ENCODE results near the gene RAB31.

Gene RAB31

GRCh38 chr18:9712611-9713010 lies 4.5 kb downstream of the RAB31 start:
- DNase-seq (ENCODE audit: low read depth, low spot score), result no peak

GRCh38 chr18:9714266-9715087 lies 6.4 kb downstream of the RAB31 start:
- no peak for DNase-seq (ENCODE audit: low read depth, low spot score)

GRCh38 chr18:9715088-9715343 lies 6.9 kb downstream of the RAB31 start:
- DNase-seq (ENCODE audit: low read depth, low spot score), result no peak

- DNase-seq (ENCODE audit: low read depth, low spot score), result no peak
Measured at GRCh38 chr18:9715978-9716774, 8.1 kb downstream of the RAB31 start.

- DNase-seq (ENCODE audit: low read depth, low spot score), result no peak
Measured at GRCh38 chr18:9716780-9717563, 8.9 kb downstream of the RAB31 start.

- DNase-seq (ENCODE audit: low read depth, low spot score), result no peak
Measured at GRCh38 chr18:9719421-9719981, 11.4 kb downstream of the RAB31 start.

GRCh38 chr18:9720327-9720726 lies 12.2 kb downstream of the RAB31 start:
- DNase-seq (ENCODE audit: low read depth, low spot score), result no peak

- DNase-seq (ENCODE audit: low read depth, low spot score), result no peak
Measured at GRCh38 chr18:9721893-9722550, 13.9 kb downstream of the RAB31 start.

- peak; percentile 40 for DNase-seq (ENCODE audit: low read depth, low spot score)
Measured at GRCh38 chr18:9722691-9723090, 14.6 kb downstream of the RAB31 start.

- DNase-seq (ENCODE audit: low read depth, low spot score), result no peak
Measured at GRCh38 chr18:9724797-9725585, 16.9 kb downstream of the RAB31 start.

GRCh38 chr18:9726175-9726574 lies 18.1 kb downstream of the RAB31 start:
- DNase-seq (ENCODE audit: low read depth, low spot score), result no peak

GRCh38 chr18:9726936-9727335 lies 18.8 kb downstream of the RAB31 start:
- no peak for DNase-seq (ENCODE audit: low read depth, low spot score)

- DNase-seq (ENCODE audit: low read depth, low spot score), result no peak
Measured at GRCh38 chr18:9730786-9731185, 22.7 kb downstream of the RAB31 start.

GRCh38 chr18:9731380-9731779 lies 23.3 kb downstream of the RAB31 start:
- DNase-seq (ENCODE audit: low read depth, low spot score), result no peak

- no peak for DNase-seq (ENCODE audit: low read depth, low spot score)
Measured at GRCh38 chr18:9732031-9732430, 23.9 kb downstream of the RAB31 start.

GRCh38 chr18:9734189-9734588 lies 26.1 kb downstream of the RAB31 start:
- DNase-seq (ENCODE audit: low read depth, low spot score), result no peak

- no peak for DNase-seq (ENCODE audit: low read depth, low spot score)
Measured at GRCh38 chr18:9735238-9735637, 27.1 kb downstream of the RAB31 start.

GRCh38 chr18:9735879-9736278 lies 27.8 kb downstream of the RAB31 start:
- DNase-seq (ENCODE audit: low read depth, low spot score), result no peak

GRCh38 chr18:9736286-9736835 lies 28.3 kb downstream of the RAB31 start:
- DNase-seq (ENCODE audit: low read depth, low spot score), result no peak

GRCh38 chr18:9737006-9737405 lies 28.9 kb downstream of the RAB31 start:
- DNase-seq (ENCODE audit: low read depth, low spot score), result no peak

All from ELF-1 (cell line).